GM06990 (cell line): Measurements from ENCODE around the gene CD320.
A peak's percentile ranks its signal among the peaks of the same experiment; 100 is the strongest.

ENCODE experiments used
- DNase-seq: peaks from one replicate; pipeline ENCODE4 v3.0.0-alpha.2; 2011; ENCODE audit not compliant: insufficient read length; ENCODE audit errors: extremely low read depth
- H3K27me3 ChIP-seq: replicated peaks from 2 replicates; pipeline ENCODE4 v1.6.0; 2011; ENCODE audit warnings: low read length; ENCODE audit not compliant: control insufficient read depth, insufficient read depth
- H3K36me3 ChIP-seq: 2 replicates; pipeline ENCODE4 v1.5.1; 2011; ENCODE audit warnings: low read length; ENCODE audit not compliant: control insufficient read depth, insufficient read depth
- H3K4me3 ChIP-seq: replicated peaks from 2 replicates; pipeline ENCODE4 v1.5.1; 2011; ENCODE audit warnings: low read depth, mild to moderate bottlenecking, control low read depth, low read length
- TF ChIP-seq, protein P1 (sequence below): IDR thresholded peaks from 2 replicates; pipeline ENCODE4 v1.5.1; 2011; ENCODE audit warnings: low read length, control low read depth, mild to moderate bottlenecking, inconsistent platforms; ENCODE audit not compliant: insufficient read depth, poor library complexity, severe bottlenecking

The CD320 gene

DNA sequence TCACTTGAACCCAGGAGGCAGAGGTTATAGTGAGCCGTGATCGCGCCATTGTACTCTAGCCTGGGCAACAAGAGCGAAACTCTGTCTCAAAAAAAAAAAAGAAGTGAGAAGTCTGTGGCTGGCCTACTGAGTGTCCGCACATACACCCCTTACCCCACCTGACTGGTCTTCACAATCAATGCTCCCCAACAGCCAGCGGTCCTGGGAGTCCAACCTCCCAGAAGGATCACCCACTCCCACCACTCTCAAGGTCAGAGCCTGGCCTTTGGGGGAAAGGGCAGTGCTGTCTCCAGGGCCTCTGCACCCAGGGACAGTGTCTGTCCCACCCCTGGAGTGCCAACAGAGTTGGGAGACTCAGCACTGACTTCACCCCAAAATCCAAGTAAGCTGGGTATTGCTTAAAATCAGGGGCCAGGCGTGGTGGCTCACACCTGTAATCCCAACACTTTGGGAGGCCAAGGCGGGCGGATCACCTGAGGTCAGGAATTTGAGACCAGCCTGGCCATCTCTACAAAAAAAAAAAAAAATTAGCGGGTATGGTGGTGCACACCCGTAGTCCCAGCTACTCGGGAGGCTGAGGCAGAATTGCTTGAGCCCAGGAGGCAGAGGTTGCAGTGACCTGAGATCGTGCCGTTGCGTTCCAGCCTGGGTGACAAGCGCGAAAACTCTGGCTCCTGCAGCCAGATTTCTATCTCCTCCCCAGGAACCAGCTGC lies 2.3 kb upstream of the CD320 start:
- H3K36me3 ChIP-seq, result peaks cover 28% of the 10 kb centered on the region
- no peak overlapping the region for H3K4me3 ChIP-seq

GRCh38 chr19:8308891-8309291 lies 733 bp upstream of the CD320 start:
- TF ChIP-seq, protein P1, sequence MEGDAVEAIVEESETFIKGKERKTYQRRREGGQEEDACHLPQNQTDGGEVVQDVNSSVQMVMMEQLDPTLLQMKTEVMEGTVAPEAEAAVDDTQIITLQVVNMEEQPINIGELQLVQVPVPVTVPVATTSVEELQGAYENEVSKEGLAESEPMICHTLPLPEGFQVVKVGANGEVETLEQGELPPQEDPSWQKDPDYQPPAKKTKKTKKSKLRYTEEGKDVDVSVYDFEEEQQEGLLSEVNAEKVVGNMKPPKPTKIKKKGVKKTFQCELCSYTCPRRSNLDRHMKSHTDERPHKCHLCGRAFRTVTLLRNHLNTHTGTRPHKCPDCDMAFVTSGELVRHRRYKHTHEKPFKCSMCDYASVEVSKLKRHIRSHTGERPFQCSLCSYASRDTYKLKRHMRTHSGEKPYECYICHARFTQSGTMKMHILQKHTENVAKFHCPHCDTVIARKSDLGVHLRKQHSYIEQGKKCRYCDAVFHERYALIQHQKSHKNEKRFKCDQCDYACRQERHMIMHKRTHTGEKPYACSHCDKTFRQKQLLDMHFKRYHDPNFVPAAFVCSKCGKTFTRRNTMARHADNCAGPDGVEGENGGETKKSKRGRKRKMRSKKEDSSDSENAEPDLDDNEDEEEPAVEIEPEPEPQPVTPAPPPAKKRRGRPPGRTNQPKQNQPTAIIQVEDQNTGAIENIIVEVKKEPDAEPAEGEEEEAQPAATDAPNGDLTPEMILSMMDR, result no peak
- DNase-seq, result no peak
- no peaks in the 10 kb centered on the region for H3K27me3 ChIP-seq
- peaks cover 20% of the 10 kb centered on the region for H3K36me3 ChIP-seq
- H3K4me3 ChIP-seq, result no peak overlapping the region

More for the DNA sequence above, 2.3 kb upstream of the CD320 start:
- TF ChIP-seq, protein P1, result no peak
- no peak for DNase-seq
- H3K27me3 ChIP-seq, result no peaks in the 10 kb centered on the region

- Histone ChIP-seq H3K36me3 (peaks cover 18% of the 10 kb centered on the region), H3K4me3 (peak overlapping the region; percentile 62), H3K27me3 (no peaks in the 10 kb centered on the region)
- TF ChIP-seq, protein P1, result no peak
- DNase-seq, result no peak
Measured at GRCh38 chr19:8307400-8307964, 676 bp downstream of the CD320 start.

GRCh38 chr19:8306235-8307054 lies 1.7 kb downstream of the CD320 start:
- TF ChIP-seq, protein P1, result no peak
- H3K36me3 ChIP-seq, result peaks cover 14% of the 10 kb centered on the region
- no peaks in the 10 kb centered on the region for H3K27me3 ChIP-seq
- DNase-seq, result no peak
- no peak overlapping the region; the same call in 1 of the 2 replicates for H3K4me3 ChIP-seq

DNA sequence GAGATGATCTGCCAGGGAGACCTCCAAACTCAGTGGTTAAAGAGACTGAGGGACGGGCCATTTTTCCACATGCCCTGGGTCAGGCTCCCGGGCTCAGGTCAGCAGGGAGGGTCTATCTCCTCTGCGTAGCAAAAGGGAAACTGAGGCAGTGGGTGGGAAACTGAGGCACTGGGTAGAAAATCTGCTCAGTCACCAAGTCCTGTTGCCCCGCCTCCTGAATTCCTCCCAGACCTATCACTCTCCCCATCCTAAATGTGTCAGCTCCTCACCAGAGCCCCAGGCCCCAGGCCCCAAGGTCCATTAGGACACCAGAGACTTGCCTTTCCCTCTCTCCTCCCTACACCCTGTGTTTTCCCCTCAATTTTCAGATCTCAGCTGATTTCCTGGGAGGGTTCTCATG lies 2.4 kb downstream of the CD320 start:
- Histone ChIP-seq H3K36me3 (peaks cover 13% of the 10 kb centered on the region), H3K4me3 (no peak overlapping the region), H3K27me3 (no peaks in the 10 kb centered on the region)
- DNase-seq, result no peak
- TF ChIP-seq, protein P1, result no peak
